Measurements from ENCODE around the gene NR1I2. TPM values are rescaled to one million over a fixed set of nuclear protein-coding genes. Genes with fewer than 3 reads are reported as not detected.
A peak's percentile ranks its signal among the peaks of the same experiment; 100 is the strongest.

The NR1I2 gene
- total and polyA plus RNA-seq, 4 donors, result 3.2 to 121 (median 48.1) TPM

- DNase-seq (ENCODE audit: low spot score), result no peak
- Histone ChIP-seq H3K9me3 (ENCODE audit: control insufficient read depth in 4 of 4, low read length in 3 of 4) (no peaks in the 10 kb centered on the region), H3K4me1 (ENCODE audit: control insufficient read depth in 4 of 4, insufficient read depth in 4 of 4, low read length in 3 of 4) (peaks cover 0 to 10% (median 0%) of the 10 kb centered on the region in 4 donors), H3K4me3 (ENCODE audit: low read depth in 1 of 3, low read length in 3 of 3) (no peak overlapping the region), H3K36me3 (ENCODE audit: control insufficient read depth in 4 of 4, insufficient read depth in 3 of 4, low read depth in 1 of 4, low read length in 3 of 4) (peaks cover 6 to 50% (median 21%) of the 10 kb centered on the region in 4 donors), H3K27ac (ENCODE audit: low read depth in 1 of 2, low read length in 2 of 2) (no peak overlapping the region), H3K9ac (ENCODE audit: low read depth in 1 of 2, low read length in 2 of 2) (no peak overlapping the region), H3K27me3 (ENCODE audit: control insufficient read depth in 4 of 4, insufficient read depth in 4 of 4, low read length in 3 of 4) (no peaks in the 10 kb centered on the region)
- TF ChIP-seq MAX (IDR thresholded peaks at IDR 0.05) (no peak), YY1 (IDR thresholded peaks at IDR 0.05) (no peak), ATF3 (IDR thresholded peaks at IDR 0.05) (no peak), RXRA (IDR thresholded peaks at IDR 0.05) (no peak), HNF4A (conservative IDR thresholded peaks at IDR 0.05) (peak in 1 of 2 donors; percentile 56), REST (IDR thresholded peaks at IDR 0.05) (no peak), JUND (IDR thresholded peaks at IDR 0.05) (no peak)
- 76% methylated on average over 8 of the region's 8 CpGs for WGBS
These were observed 33.8 kb downstream of the NR1I2 start for GRCh38 chr3:119815716-119816115.

- TF ChIP-seq FOXA1 (IDR thresholded peaks at IDR 0.05) (no peak), RXRA (IDR thresholded peaks at IDR 0.05) (peak; percentile 30 to 73), SP1 (IDR thresholded peaks at IDR 0.05) (no peak), YY1 (IDR thresholded peaks at IDR 0.05) (no peak)
- H3K4me3 ChIP-seq (ENCODE audit: low read depth in 1 of 3, low read length in 3 of 3), result no peak overlapping the region
- no peak overlapping the region for H3K9ac ChIP-seq (ENCODE audit: low read depth in 1 of 2, low read length in 2 of 2)
- DNase-seq (ENCODE audit: low spot score), result no peak
- peaks cover 0 to 10% (median 0%) of the 10 kb centered on the region in 4 donors for H3K4me1 ChIP-seq (ENCODE audit: control insufficient read depth in 4 of 4, insufficient read depth in 4 of 4, low read length in 3 of 4)
- no peak overlapping the region for H3K27ac ChIP-seq (ENCODE audit: low read depth in 1 of 2, low read length in 2 of 2)
- H3K36me3 ChIP-seq (ENCODE audit: control insufficient read depth in 4 of 4, insufficient read depth in 3 of 4, low read depth in 1 of 4, low read length in 3 of 4), result peaks cover 6 to 41% (median 19%) of the 10 kb centered on the region in 4 donors
- no peaks in the 10 kb centered on the region for H3K27me3 ChIP-seq (ENCODE audit: control insufficient read depth in 4 of 4, insufficient read depth in 4 of 4, low read length in 3 of 4)
- H3K9me3 ChIP-seq (ENCODE audit: control insufficient read depth in 4 of 4, low read length in 3 of 4), result no peaks in the 10 kb centered on the region
- 73% methylated on average over 12 of the region's 12 CpGs for WGBS
These were observed 35.2 kb downstream of the NR1I2 start for GRCh38 chr3:119817071-119817470.

- WGBS, result 71% methylated on average over 13 of the region's 13 CpGs
- Histone ChIP-seq H3K4me3 (ENCODE audit: low read depth in 1 of 3, low read length in 3 of 3) (no peak overlapping the region), H3K9ac (ENCODE audit: low read depth in 1 of 2, low read length in 2 of 2) (no peak overlapping the region), H3K36me3 (ENCODE audit: control insufficient read depth in 4 of 4, insufficient read depth in 3 of 4, low read depth in 1 of 4, low read length in 3 of 4) (peaks cover 3 to 38% (median 15%) of the 10 kb centered on the region in 4 donors), H3K9me3 (ENCODE audit: control insufficient read depth in 4 of 4, low read length in 3 of 4) (no peaks in the 10 kb centered on the region), H3K27me3 (ENCODE audit: control insufficient read depth in 4 of 4, insufficient read depth in 4 of 4, low read length in 3 of 4) (no peaks in the 10 kb centered on the region), H3K4me1 (ENCODE audit: control insufficient read depth in 4 of 4, insufficient read depth in 4 of 4, low read length in 3 of 4) (peaks cover 0 to 10% (median 0%) of the 10 kb centered on the region in 4 donors), H3K27ac (ENCODE audit: low read depth in 1 of 2, low read length in 2 of 2) (no peak overlapping the region)
- DNase-seq (ENCODE audit: low spot score), result no peak
- TF ChIP-seq HNF4A (conservative IDR thresholded peaks at IDR 0.05), result no peak
These were observed 35.9 kb downstream of the NR1I2 start for GRCh38 chr3:119817583-119818363.

Data from liver (tissue), 9 donors.